Esophagus (tissue), 2 donors: ENCODE results near the gene TMEM35B. TPM values are rescaled to one million over a fixed set of nuclear protein-coding genes. Genes with fewer than 3 reads are reported as not detected.
"Not testable (repeated sequence)": the region's sequence is repeated elsewhere in the genome, so short reads cannot be mapped to it uniquely, and the experiment has no call there.

Source experiments
- H3K27ac ChIP-seq, 2 donors: one replicate each; pipeline ENCODE4 v1.5.1; 2013; ENCODE audit warnings: low read depth in 2 of 2, mild to moderate bottlenecking in 2 of 2, inconsistent platforms in 1 of 2, low read length in 1 of 2, moderate library complexity in 1 of 2
- H3K27me3 ChIP-seq, 2 donors: one replicate each; pipeline ENCODE4 v1.6.1; 2013; ENCODE audit warnings: low read length in 2 of 2, control low read depth in 1 of 2, mild to moderate bottlenecking in 1 of 2; ENCODE audit not compliant: insufficient read depth in 2 of 2, control insufficient read depth in 1 of 2
- H3K36me3 ChIP-seq, 2 donors: one replicate each; pipeline ENCODE4 v1.6.1; 2013; ENCODE audit warnings: low read length in 1 of 2; ENCODE audit not compliant: control insufficient read depth in 2 of 2, insufficient read depth in 2 of 2
- H3K4me1 ChIP-seq, 2 donors: one replicate each; pipeline ENCODE4 v1.6.1; 2013; ENCODE audit warnings: low read length in 1 of 2; ENCODE audit not compliant: control insufficient read depth in 2 of 2, insufficient read depth in 2 of 2
- H3K4me3 ChIP-seq, 2 donors: one replicate each; pipeline ENCODE4 v1.5.1; 2013; ENCODE audit warnings: low read length in 2 of 2, mild to moderate bottlenecking in 2 of 2, low read depth in 1 of 2, moderate library complexity in 1 of 2
- H3K9me3 ChIP-seq, 2 donors: one replicate each; pipeline ENCODE4 v1.6.1; 2013; ENCODE audit warnings: mild to moderate bottlenecking in 2 of 2, low read depth in 1 of 2, low read length in 1 of 2, moderate library complexity in 1 of 2; ENCODE audit not compliant: control insufficient read depth in 2 of 2, insufficient read depth in 1 of 2
- WGBS, 2 donors: extraction: QIAGEN DNeasy Blood & Tissue Kit; methylation state at CpG; one replicate each; pipeline ENCODE4 v1.1.7; 2013; 5-methylcytosine and 5-hydroxymethylcytosine counted together
- polyA plus RNA-seq, 2 donors: library from polyadenylated mRNA; stranded (reverse); fragments of 200-250 nt; gene quantifications; one replicate each; pipeline ENCODE4 v1.2.3, GENCODE V29; 2013
- donor health status: healthy with polysubstance abuse.
- donor health status: Bipolar disorder and iron deficiency.

The TMEM35B gene
- polyA plus RNA-seq, 2 donors = 7.0 to 12.1 TPM

- Histone ChIP-seq H3K4me3 (no peak overlapping the region), H3K27me3 (no peaks in the 10 kb centered on the region), H3K27ac (no peak overlapping the region), H3K9me3 (no peaks in the 10 kb centered on the region), H3K36me3 (peaks cover 0 to 3% of the 10 kb centered on the region in 2 donors), H3K4me1 (no peaks in the 10 kb centered on the region)
- WGBS, 2 donors = 83 to 90% methylated on average over 3 of the region's 3 CpGs
These were observed 16.6 kb upstream of the TMEM35B start for GRCh38 chr1:35001743-35002142.

GRCh38 chr1:34994878-34995277, 9.7 kb upstream of the TMEM35B start:
- Histone ChIP-seq H3K9me3 (no peaks in the 10 kb centered on the region), H3K4me1 (no peaks in the 10 kb centered on the region), H3K36me3 (no peaks in the 10 kb centered on the region), H3K27me3 (no peaks in the 10 kb centered on the region), H3K4me3 (no peak overlapping the region), H3K27ac (no peak overlapping the region)
- WGBS, 2 donors = 94 to 96% methylated on average over 5 of the region's 5 CpGs

GRCh38 chr1:34988581-34988980, 3.4 kb upstream of the TMEM35B start:
- Histone ChIP-seq H3K4me1 (peaks cover 0 to 10% of the 10 kb centered on the region in 2 donors), H3K9me3 (no peaks in the 10 kb centered on the region), H3K4me3 (no peak overlapping the region), H3K36me3 (no peaks in the 10 kb centered on the region), H3K27ac (no peak overlapping the region), H3K27me3 (no peaks in the 10 kb centered on the region)

- WGBS, 2 donors = 69 to 74% methylated on average over 2 of the region's 2 CpGs
- Histone ChIP-seq H3K36me3 (no peaks in the 10 kb centered on the region), H3K4me3 (no peak overlapping the region), H3K9me3 (no peaks in the 10 kb centered on the region), H3K27ac (no peak overlapping the region), H3K27me3 (no peaks in the 10 kb centered on the region), H3K4me1 (peaks cover 0 to 11% of the 10 kb centered on the region in 2 donors)
These were observed 3.0 kb upstream of the TMEM35B start for GRCh38 chr1:34988147-34988546.

GRCh38 chr1:34987018-34987417, 1.9 kb upstream of the TMEM35B start:
- H3K9me3 ChIP-seq = no peaks in the 10 kb centered on the region
- H3K4me3 ChIP-seq = no peak overlapping the region
- peaks cover 0 to 11% of the 10 kb centered on the region in 2 donors for H3K4me1 ChIP-seq
- no peaks in the 10 kb centered on the region for H3K36me3 ChIP-seq
- 96% methylated on average over 2 of the region's 2 CpGs for WGBS, 2 donors
- H3K27ac ChIP-seq = no peak overlapping the region
- no peaks in the 10 kb centered on the region for H3K27me3 ChIP-seq

GRCh38 chr1:34985609-34985904, 410 bp upstream of the TMEM35B start:
- H3K27ac ChIP-seq = peak overlapping the region; percentile 86 to 92
- WGBS, 2 donors = 27 to 33% methylated on average over 3 of the region's 3 CpGs
- H3K27me3 ChIP-seq, H3K9me3 ChIP-seq, H3K36me3 ChIP-seq: not testable (repeated sequence)
- peaks cover 0 to 11% of the 10 kb centered on the region in 2 donors for H3K4me1 ChIP-seq
- peak overlapping the region; percentile 71 to 80 for H3K4me3 ChIP-seq

- H3K4me3 ChIP-seq = peak overlapping the region; percentile 71 to 80
- H3K9me3 ChIP-seq = no peaks in the 10 kb centered on the region
- no peaks in the 10 kb centered on the region for H3K27me3 ChIP-seq
- H3K36me3 ChIP-seq = no peaks in the 10 kb centered on the region
- H3K27ac ChIP-seq = peak overlapping the region; percentile 86 to 92
- WGBS, 2 donors = 1 to 2% methylated on average over 4 of the region's 4 CpGs
- peaks cover 0 to 11% of the 10 kb centered on the region in 2 donors for H3K4me1 ChIP-seq
These were observed 733 bp downstream of the TMEM35B start for GRCh38 chr1:34984435-34984792.

GRCh38 chr1:34983700-34984355, 1.3 kb downstream of the TMEM35B start:
- H3K4me3 ChIP-seq = peak overlapping the region; percentile 71 to 80
- 59% methylated on average over 4 of the region's 4 CpGs for WGBS, 2 donors

GRCh38 chr1:34982820-34983376, 2.2 kb downstream of the TMEM35B start:
- no peaks in the 10 kb centered on the region for H3K36me3 ChIP-seq
- H3K9me3 ChIP-seq = no peaks in the 10 kb centered on the region
- H3K27me3 ChIP-seq = no peaks in the 10 kb centered on the region
- no peak overlapping the region for H3K4me3 ChIP-seq
- peaks cover 0 to 11% of the 10 kb centered on the region in 2 donors for H3K4me1 ChIP-seq
- no peak overlapping the region for H3K27ac ChIP-seq
- WGBS, 2 donors = 97 to 98% methylated on average over 5 of the region's 5 CpGs

More at GRCh38 chr1:34983700-34984355, 1.3 kb downstream of the TMEM35B start:
- Histone ChIP-seq H3K36me3 (no peaks in the 10 kb centered on the region), H3K9me3 (no peaks in the 10 kb centered on the region), H3K4me1 (peaks cover 0 to 11% of the 10 kb centered on the region in 2 donors), H3K27ac (peak overlapping the region in 1 of 2 donors; percentile 86), H3K27me3 (no peaks in the 10 kb centered on the region)

GRCh38 chr1:34980715-34981114, 4.4 kb downstream of the TMEM35B start:
- Histone ChIP-seq H3K36me3 (peaks cover 0 to 4% of the 10 kb centered on the region in 2 donors), H3K4me3 (no peak overlapping the region), H3K27me3 (no peaks in the 10 kb centered on the region), H3K27ac (no peak overlapping the region), H3K4me1 (peaks cover 0 to 11% of the 10 kb centered on the region in 2 donors), H3K9me3 (no peaks in the 10 kb centered on the region)
- 76 to 83% methylated on average over 2 of the region's 2 CpGs for WGBS, 2 donors
